GM23338 (cell line): Measurements from ENCODE around the gene TULP4. TPM values are rescaled to one million over a fixed set of nuclear protein-coding genes. Genes with fewer than 3 reads are reported as not detected.

ENCODE experiments used
- ATAC-seq: fragments of 200-7000 bp; cut with Tn5 transposase; 3 replicates; pipeline ENCODE4 v1.9.1; 2020
- DNase-seq: peaks from one replicate; pipeline ENCODE4 v3.0.0-alpha.2; 2015; ENCODE audit warnings: low spot score
- H2AFZ ChIP-seq: fragments of 200-600 bp; sonication (generic); 2 replicates; pipeline ENCODE4 v1.8.0; 2016; ENCODE audit warnings: antibody characterized with exemption, mild to moderate bottlenecking, moderate library complexity
- H3F3A ChIP-seq: fragments of 200-600 bp; sonication (generic); replicated peaks from 2 replicates; pipeline ENCODE4 v1.8.0; 2017; ENCODE audit warnings: antibody characterized with exemption, mixed run types, low read depth
- H3K27ac ChIP-seq: fragments of 200-600 bp; sonication (generic); 2 replicates; pipeline ENCODE4 v1.6.1; 2016; ENCODE audit warnings: low read depth
- H3K27me3 ChIP-seq: fragments of 200-600 bp; sonication (generic); 2 replicates; pipeline ENCODE4 v1.8.0; 2016; ENCODE audit warnings: mild to moderate bottlenecking, mixed run types, moderate library complexity; ENCODE audit not compliant: insufficient read depth
- H3K36me3 ChIP-seq: fragments of 200-600 bp; sonication (generic); 2 replicates; pipeline ENCODE4 v1.8.0; 2016; ENCODE audit warnings: mild to moderate bottlenecking; ENCODE audit not compliant: insufficient read depth
- H3K4me1 ChIP-seq: fragments of 200-600 bp; sonication (generic); 2 replicates; pipeline ENCODE4 v1.8.0; 2016; ENCODE audit warnings: mild to moderate bottlenecking, moderate library complexity; ENCODE audit not compliant: insufficient read depth
- H3K4me2 ChIP-seq: fragments of 200-600 bp; sonication (generic); 2 replicates; pipeline ENCODE4 v1.7.1; 2017; ENCODE audit warnings: mixed run types
- H3K4me3 ChIP-seq: fragments of 200-600 bp; sonication (generic); 2 replicates; pipeline ENCODE4 v1.6.1; 2016; ENCODE audit warnings: mixed run types
- H3K79me2 ChIP-seq: fragments of 200-600 bp; sonication (generic); replicated peaks from 2 replicates; pipeline ENCODE4 v1.8.0; 2017; ENCODE audit warnings: mild to moderate bottlenecking; ENCODE audit not compliant: insufficient read depth
- H3K9me2 ChIP-seq: fragments of 200-600 bp; sonication (generic); 2 replicates; pipeline ENCODE4 v1.8.0; 2017; ENCODE audit not compliant: insufficient read depth
- H4K20me1 ChIP-seq: fragments of 200-600 bp; sonication (generic); replicated peaks from 2 replicates; pipeline ENCODE4 v1.8.0; 2017; ENCODE audit warnings: mild to moderate bottlenecking; ENCODE audit not compliant: insufficient read depth
- H3K27ac Mint-ChIP-seq: 2 replicates; pipeline ENCODE4 v1.8.0; 2020; ENCODE audit warnings: inconsistent platforms, mild to moderate bottlenecking, moderate library complexity, mixed read lengths
- H3K27me3 Mint-ChIP-seq: 3 replicates; pipeline ENCODE4 v1.8.0; 2022; ENCODE audit warnings: low read depth, mild to moderate bottlenecking, moderate library complexity, mixed read lengths, inconsistent platforms; ENCODE audit not compliant: insufficient read depth, poor library complexity
- H3K36me3 Mint-ChIP-seq: 3 replicates; pipeline ENCODE4 v1.8.0; 2021; ENCODE audit warnings: low read depth, mild to moderate bottlenecking, inconsistent platforms, moderate library complexity, mixed read lengths
- H3K4me1 Mint-ChIP-seq: 3 replicates; pipeline ENCODE4 v1.8.0; 2020; ENCODE audit warnings: mild to moderate bottlenecking, inconsistent platforms, mixed read lengths
- H3K4me3 Mint-ChIP-seq: 3 replicates; pipeline ENCODE4 v1.8.0; 2021; ENCODE audit warnings: moderate library complexity, mild to moderate bottlenecking, inconsistent platforms, mixed read lengths
- H3K9me3 Mint-ChIP-seq: 3 replicates; pipeline ENCODE4 v1.8.0; 2020; ENCODE audit warnings: moderate library complexity, mild to moderate bottlenecking, inconsistent platforms, mixed read lengths
- EZH2 ChIP-seq: fragments of 200-600 bp; sonication (generic); IDR thresholded peaks from one replicate; pipeline ENCODE4 v1.8.0; 2017; ENCODE audit warnings: antibody characterized with exemption, mild to moderate bottlenecking, low read depth; ENCODE audit not compliant: unreplicated experiment
- JUNB ChIP-seq: IDR thresholded peaks from one replicate; pipeline ENCODE4 v1.6.1; 2016; ENCODE audit warnings: antibody characterized with exemption; ENCODE audit not compliant: unreplicated experiment
- ZNF114 ChIP-seq: fragments of 250-450 bp; sonication (Bioruptor Pico); IDR thresholded peaks from 2 replicates; pipeline ENCODE4 v1.5.0; 2020; ENCODE audit warnings: mild to moderate bottlenecking, moderate library complexity
- polyA plus RNA-seq: library from polyadenylated mRNA; unstranded; fragments of >200 nt; fragmentation: Nextera tagmentation; extraction: Ambion mirVana; gene quantifications from 2 replicates; pipeline ENCODE4 v1.2.1, GENCODE V29; 2016
- total RNA-seq: library from RNA; depleted of rRNA; stranded (reverse); fragments of >200 nt; shearing (Covaris generic); gene quantifications from 2 replicates; pipeline ENCODE4 v1.2.3, GENCODE V29; 2014
- TF ChIP-seq, protein P1 (sequence below): fragments of 250-450 bp; sonication (Bioruptor Pico); IDR thresholded peaks from 2 replicates; pipeline ENCODE4 v1.5.0; 2020; ENCODE audit warnings: mild to moderate bottlenecking, moderate library complexity
- TF ChIP-seq, protein P2 (sequence below): IDR thresholded peaks from 2 replicates; pipeline ENCODE4 v1.6.1; 2016; ENCODE audit warnings: antibody characterized with exemption

TULP4 gene
- total and polyA plus RNA-seq, 2 experiments from 2014 or later, result 31.2 to 50.2 TPM

DNA sequence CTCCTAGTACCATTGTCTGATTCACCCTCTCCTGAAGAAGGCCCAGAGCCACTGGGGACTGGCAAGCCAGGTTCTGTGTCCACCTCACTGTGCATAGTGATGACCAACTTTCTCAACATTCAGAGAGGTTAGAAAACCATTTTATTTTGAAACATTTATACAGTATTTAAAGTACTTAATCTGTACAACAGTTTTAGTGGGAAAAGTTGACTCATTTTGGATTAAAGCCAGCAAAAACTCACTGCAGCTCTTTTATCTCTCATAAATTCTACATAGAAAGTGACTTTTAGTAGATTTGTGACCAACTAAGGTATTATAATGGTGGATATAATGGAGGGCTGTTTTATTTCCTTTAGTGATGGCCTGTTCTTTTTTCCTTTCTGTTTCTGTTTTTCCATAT is 9.7 kb downstream of the TULP4 start:
- TF ChIP-seq, protein P1, sequence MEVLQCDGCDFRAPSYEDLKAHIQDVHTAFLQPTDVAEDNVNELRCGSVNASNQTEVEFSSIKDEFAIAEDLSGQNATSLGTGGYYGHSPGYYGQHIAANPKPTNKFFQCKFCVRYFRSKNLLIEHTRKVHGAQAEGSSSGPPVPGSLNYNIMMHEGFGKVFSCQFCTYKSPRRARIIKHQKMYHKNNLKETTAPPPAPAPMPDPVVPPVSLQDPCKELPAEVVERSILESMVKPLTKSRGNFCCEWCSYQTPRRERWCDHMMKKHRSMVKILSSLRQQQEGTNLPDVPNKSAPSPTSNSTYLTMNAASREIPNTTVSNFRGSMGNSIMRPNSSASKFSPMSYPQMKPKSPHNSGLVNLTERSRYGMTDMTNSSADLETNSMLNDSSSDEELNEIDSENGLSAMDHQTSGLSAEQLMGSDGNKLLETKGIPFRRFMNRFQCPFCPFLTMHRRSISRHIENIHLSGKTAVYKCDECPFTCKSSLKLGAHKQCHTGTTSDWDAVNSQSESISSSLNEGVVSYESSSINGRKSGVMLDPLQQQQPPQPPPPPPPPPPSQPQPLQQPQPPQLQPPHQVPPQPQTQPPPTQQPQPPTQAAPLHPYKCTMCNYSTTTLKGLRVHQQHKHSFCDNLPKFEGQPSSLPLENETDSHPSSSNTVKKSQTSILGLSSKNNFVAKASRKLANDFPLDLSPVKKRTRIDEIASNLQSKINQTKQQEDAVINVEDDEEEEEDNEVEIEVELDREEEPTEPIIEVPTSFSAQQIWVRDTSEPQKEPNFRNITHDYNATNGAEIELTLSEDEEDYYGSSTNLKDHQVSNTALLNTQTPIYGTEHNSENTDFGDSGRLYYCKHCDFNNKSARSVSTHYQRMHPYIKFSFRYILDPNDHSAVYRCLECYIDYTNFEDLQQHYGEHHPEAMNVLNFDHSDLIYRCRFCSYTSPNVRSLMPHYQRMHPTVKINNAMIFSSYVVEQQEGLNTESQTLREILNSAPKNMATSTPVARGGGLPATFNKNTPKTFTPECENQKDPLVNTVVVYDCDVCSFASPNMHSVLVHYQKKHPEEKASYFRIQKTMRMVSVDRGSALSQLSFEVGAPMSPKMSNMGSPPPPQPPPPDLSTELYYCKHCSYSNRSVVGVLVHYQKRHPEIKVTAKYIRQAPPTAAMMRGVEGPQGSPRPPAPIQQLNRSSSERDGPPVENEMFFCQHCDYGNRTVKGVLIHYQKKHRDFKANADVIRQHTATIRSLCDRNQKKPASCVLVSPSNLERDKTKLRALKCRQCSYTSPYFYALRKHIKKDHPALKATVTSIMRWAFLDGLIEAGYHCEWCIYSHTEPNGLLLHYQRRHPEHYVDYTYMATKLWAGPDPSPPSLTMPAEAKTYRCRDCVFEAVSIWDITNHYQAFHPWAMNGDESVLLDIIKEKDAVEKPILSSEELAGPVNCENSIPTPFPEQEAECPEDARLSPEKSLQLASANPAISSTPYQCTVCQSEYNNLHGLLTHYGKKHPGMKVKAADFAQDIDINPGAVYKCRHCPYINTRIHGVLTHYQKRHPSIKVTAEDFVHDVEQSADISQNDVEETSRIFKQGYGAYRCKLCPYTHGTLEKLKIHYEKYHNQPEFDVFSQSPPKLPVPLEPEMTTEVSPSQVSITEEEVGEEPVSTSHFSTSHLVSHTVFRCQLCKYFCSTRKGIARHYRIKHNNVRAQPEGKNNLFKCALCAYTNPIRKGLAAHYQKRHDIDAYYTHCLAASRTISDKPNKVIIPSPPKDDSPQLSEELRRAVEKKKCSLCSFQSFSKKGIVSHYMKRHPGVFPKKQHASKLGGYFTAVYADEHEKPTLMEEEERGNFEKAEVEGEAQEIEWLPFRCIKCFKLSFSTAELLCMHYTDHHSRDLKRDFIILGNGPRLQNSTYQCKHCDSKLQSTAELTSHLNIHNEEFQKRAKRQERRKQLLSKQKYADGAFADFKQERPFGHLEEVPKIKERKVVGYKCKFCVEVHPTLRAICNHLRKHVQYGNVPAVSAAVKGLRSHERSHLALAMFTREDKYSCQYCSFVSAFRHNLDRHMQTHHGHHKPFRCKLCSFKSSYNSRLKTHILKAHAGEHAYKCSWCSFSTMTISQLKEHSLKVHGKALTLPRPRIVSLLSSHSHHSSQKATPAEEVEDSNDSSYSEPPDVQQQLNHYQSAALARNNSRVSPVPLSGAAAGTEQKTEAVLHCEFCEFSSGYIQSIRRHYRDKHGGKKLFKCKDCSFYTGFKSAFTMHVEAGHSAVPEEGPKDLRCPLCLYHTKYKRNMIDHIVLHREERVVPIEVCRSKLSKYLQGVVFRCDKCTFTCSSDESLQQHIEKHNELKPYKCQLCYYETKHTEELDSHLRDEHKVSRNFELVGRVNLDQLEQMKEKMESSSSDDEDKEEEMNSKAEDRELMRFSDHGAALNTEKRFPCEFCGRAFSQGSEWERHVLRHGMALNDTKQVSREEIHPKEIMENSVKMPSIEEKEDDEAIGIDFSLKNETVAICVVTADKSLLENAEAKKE (CRISPR knock-in tag), result no peak
- TF ChIP-seq EZH2, result no peak
- H3K4me3 ChIP-seq, result no peak overlapping the region
- Mint-ChIP-seq H3K9me3 (peaks cover 4% of the 10 kb centered on the region; the same call in 2 of the 3 replicates), H3K27ac (no peak overlapping the region), H3K36me3 (peaks cover 14% of the 10 kb centered on the region; the same call in 2 of the 3 replicates), H3K4me1 (peaks cover 32% of the 10 kb centered on the region), H3K4me3 (no peak overlapping the region), H3K27me3 (no peaks in the 10 kb centered on the region)
- 0 out of 2 replicates have a peak, but pooled peaks cover 3% of the 10 kb centered on the region for H4K20me1 ChIP-seq
- H3K4me2 ChIP-seq, result no peak overlapping the region
- H3K4me1 ChIP-seq, result peaks cover 17% of the 10 kb centered on the region
- no peaks in the 10 kb centered on the region for H3K9me2 ChIP-seq
- H3F3A ChIP-seq, result no peaks in the 10 kb centered on the region
- no peaks in the 10 kb centered on the region for H3K27me3 ChIP-seq
- peaks cover 61% of the 10 kb centered on the region for H3K79me2 ChIP-seq
- DNase-seq (no peak), ATAC-seq (no peak)
- no peaks in the 10 kb centered on the region for H3K36me3 ChIP-seq
- H2AFZ ChIP-seq, result no peak overlapping the region
- no peak overlapping the region for H3K27ac ChIP-seq

DNA sequence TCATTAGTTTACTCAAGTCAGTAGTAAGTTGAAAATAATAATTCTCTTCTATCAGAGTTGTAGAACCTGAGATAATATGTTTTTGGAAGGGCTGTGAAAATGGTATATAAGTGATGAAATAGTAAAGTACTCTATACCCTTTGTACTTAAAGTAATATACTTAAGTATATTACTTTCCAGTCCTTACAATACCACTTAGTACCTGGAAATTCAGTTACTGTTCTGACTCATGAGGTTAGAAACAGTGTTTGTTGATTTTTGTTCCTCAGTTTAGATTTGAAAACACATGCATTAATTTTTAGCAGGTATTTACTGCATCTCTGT is 10.1 kb downstream of the TULP4 start:
- H3K27ac Mint-ChIP-seq, result no peak overlapping the region
- TF ChIP-seq JUNB (no peak), ZNF114 (CRISPR knock-in tag) (no peak)
- TF ChIP-seq, protein P1 (CRISPR knock-in tag), result no peak
- TF ChIP-seq, protein P2, sequence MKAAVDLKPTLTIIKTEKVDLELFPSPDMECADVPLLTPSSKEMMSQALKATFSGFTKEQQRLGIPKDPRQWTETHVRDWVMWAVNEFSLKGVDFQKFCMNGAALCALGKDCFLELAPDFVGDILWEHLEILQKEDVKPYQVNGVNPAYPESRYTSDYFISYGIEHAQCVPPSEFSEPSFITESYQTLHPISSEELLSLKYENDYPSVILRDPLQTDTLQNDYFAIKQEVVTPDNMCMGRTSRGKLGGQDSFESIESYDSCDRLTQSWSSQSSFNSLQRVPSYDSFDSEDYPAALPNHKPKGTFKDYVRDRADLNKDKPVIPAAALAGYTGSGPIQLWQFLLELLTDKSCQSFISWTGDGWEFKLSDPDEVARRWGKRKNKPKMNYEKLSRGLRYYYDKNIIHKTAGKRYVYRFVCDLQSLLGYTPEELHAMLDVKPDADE, result no peak

More for the DNA sequence above, 10.1 kb downstream of the TULP4 start:
- H3K9me2 ChIP-seq, result no peaks in the 10 kb centered on the region
- peaks cover 65% of the 10 kb centered on the region for H3K79me2 ChIP-seq
- DNase-seq, result no peak
- H2AFZ ChIP-seq, result no peak overlapping the region
- H3F3A ChIP-seq, result no peaks in the 10 kb centered on the region
- no peak overlapping the region for H3K4me3 ChIP-seq
- Mint-ChIP-seq H3K9me3 (no peaks in the 10 kb centered on the region; the same call in 2 of the 3 replicates), H3K4me1 (peaks cover 33% of the 10 kb centered on the region), H3K4me3 (no peak overlapping the region), H3K36me3 (peaks cover 10% of the 10 kb centered on the region; the same call in 2 of the 3 replicates), H3K27me3 (no peaks in the 10 kb centered on the region)
- no peak for ATAC-seq
- H3K27me3 ChIP-seq, result no peaks in the 10 kb centered on the region
- peaks cover 17% of the 10 kb centered on the region for H3K4me1 ChIP-seq
- H3K36me3 ChIP-seq, result no peaks in the 10 kb centered on the region
- H4K20me1 ChIP-seq, result 0 out of 2 replicates have a peak, but pooled peaks cover 3% of the 10 kb centered on the region
- H3K4me2 ChIP-seq, result peak overlapping the region; percentile 58
- no peak overlapping the region for H3K27ac ChIP-seq
